Smooth muscle cell (in vitro differentiated cells): ENCODE results near the gene PDIA6. TPM values are rescaled to one million over a fixed set of nuclear protein-coding genes. Genes with fewer than 3 reads are reported as not detected.
A peak's percentile ranks its signal among the peaks of the same experiment; 100 is the strongest.

Experiments
- DNase-seq: peaks from one replicate; lab custom pipeline; 2025; ENCODE audit not compliant: unreplicated experiment; lab: John Stamatoyannopoulos, UW
- H2AFZ ChIP-seq: fragments of 200-600 bp; sonication (generic); 2 replicates; pipeline ENCODE4 v1.6.0; 2016; ENCODE audit warnings: antibody characterized with exemption, low read depth, mild to moderate bottlenecking
- H3F3A ChIP-seq: fragments of 200-600 bp; sonication (generic); 2 replicates; pipeline ENCODE4 v1.6.0; 2017; ENCODE audit warnings: antibody characterized with exemption, low read depth
- H3K27ac ChIP-seq: fragments of 200-600 bp; sonication (generic); 2 replicates; pipeline ENCODE4 v1.5.1; 2016; ENCODE audit warnings: low read depth, mild to moderate bottlenecking
- H3K27me3 ChIP-seq: fragments of 200-600 bp; sonication (generic); 2 replicates; pipeline ENCODE4 v1.6.1; 2016; ENCODE audit warnings: low read depth, mild to moderate bottlenecking
- H3K36me3 ChIP-seq: fragments of 200-600 bp; sonication (generic); 2 replicates; pipeline ENCODE4 v1.5.1; 2016; ENCODE audit warnings: low read depth
- H3K4me1 ChIP-seq: fragments of 200-600 bp; sonication (generic); 2 replicates; pipeline ENCODE4 v1.5.1; 2016; ENCODE audit warnings: low read depth
- H3K4me2 ChIP-seq: fragments of 200-600 bp; sonication (generic); 2 replicates; pipeline ENCODE4 v1.6.0; 2016; ENCODE audit warnings: mild to moderate bottlenecking
- H3K4me3 ChIP-seq: fragments of 200-600 bp; sonication (generic); 2 replicates; pipeline ENCODE4 v1.5.1; 2016; ENCODE audit warnings: mild to moderate bottlenecking
- H3K79me2 ChIP-seq: fragments of 200-600 bp; sonication (generic); 2 replicates; pipeline ENCODE4 v1.6.0; 2016; ENCODE audit warnings: low read depth, mild to moderate bottlenecking
- H3K9ac ChIP-seq: fragments of 200-600 bp; sonication (generic); 2 replicates; pipeline ENCODE4 v1.6.0; 2016; ENCODE audit warnings: low read depth
- H3K9me3 ChIP-seq: fragments of 200-600 bp; sonication (generic); replicated peaks from 2 replicates; pipeline ENCODE4 v1.5.1; 2016; ENCODE audit warnings: low read depth
- H4K20me1 ChIP-seq: fragments of 200-600 bp; sonication (generic); 2 replicates; pipeline ENCODE4 v1.6.0; 2016; ENCODE audit warnings: low read depth
- CTCF ChIP-seq: fragments of 200-600 bp; sonication (generic); IDR thresholded peaks from 2 replicates; pipeline ENCODE4 v1.5.1; 2017; ENCODE audit warnings: borderline replicate concordance, mild to moderate bottlenecking, antibody characterized with exemption; ENCODE audit not compliant: insufficient read depth, poor library complexity, severe bottlenecking
- WGBS: methylation state at CpG from one replicate; pipeline ENCODE4 v1.1.7; 2016; ENCODE audit warnings: low lambda C conversion rate; 5-methylcytosine and 5-hydroxymethylcytosine counted together
- polyA plus RNA-seq: library from polyadenylated mRNA; unstranded; fragments of >200 nt; fragmentation: Nextera tagmentation; extraction: Ambion mirVana; gene quantifications from 2 replicates; pipeline ENCODE4 v1.2.1, GENCODE V29; 2016
- total RNA-seq: library from RNA; depleted of rRNA; stranded (reverse); fragments of >200 nt; gene quantifications from 2 replicates; pipeline ENCODE4 v1.2.3, GENCODE V29; 2014

The PDIA6 gene
- total and polyA plus RNA-seq, 2 experiments from 2014 or later, result 360 to 671 TPM

GRCh38 chr2:10788855-10789254, 23.7 kb downstream of the PDIA6 start:
- no peaks in the 10 kb centered on the region for H3F3A ChIP-seq
- H3K4me3 ChIP-seq, result no peak overlapping the region
- WGBS, result 97% methylated on average over 8 of the region's 8 CpGs
- H3K36me3 ChIP-seq, result peaks cover 42% of the 10 kb centered on the region
- H2AFZ ChIP-seq, result no peak overlapping the region
- H3K4me1 ChIP-seq, result no peaks in the 10 kb centered on the region
- H4K20me1 ChIP-seq, result peaks cover 75% of the 10 kb centered on the region
- no peaks in the 10 kb centered on the region for H3K27me3 ChIP-seq
- H3K27ac ChIP-seq, result no peak overlapping the region
- TF ChIP-seq CTCF, result no peak
- H3K4me2 ChIP-seq, result no peak overlapping the region
- no peak overlapping the region for H3K9ac ChIP-seq
- H3K79me2 ChIP-seq, result peaks cover 9% of the 10 kb centered on the region
- H3K9me3 ChIP-seq, result no peaks in the 10 kb centered on the region
- DNase-seq, result no peak

GRCh38 chr2:10787176-10787968, 25.2 kb downstream of the PDIA6 start:
- H3K9ac ChIP-seq, result no peak overlapping the region
- no peak overlapping the region for H3K4me3 ChIP-seq
- H3K4me1 ChIP-seq, result no peaks in the 10 kb centered on the region
- no peaks in the 10 kb centered on the region for H3K9me3 ChIP-seq
- peaks cover 40% of the 10 kb centered on the region for H3K36me3 ChIP-seq
- H3K79me2 ChIP-seq, result peaks cover 5% of the 10 kb centered on the region
- WGBS, result 97% methylated on average over 20 of the region's 20 CpGs
- TF ChIP-seq CTCF, result peak; percentile 12
- DNase-seq, result no peak
- peaks cover 72% of the 10 kb centered on the region for H4K20me1 ChIP-seq
- no peak overlapping the region for H3K4me2 ChIP-seq
- no peaks in the 10 kb centered on the region for H3F3A ChIP-seq
- no peaks in the 10 kb centered on the region for H3K27me3 ChIP-seq
- no peak overlapping the region for H3K27ac ChIP-seq
- no peak overlapping the region for H2AFZ ChIP-seq

GRCh38 chr2:10786240-10786982, 26.2 kb downstream of the PDIA6 start:
- Histone ChIP-seq H3F3A (no peaks in the 10 kb centered on the region), H3K9ac (no peak overlapping the region), H3K4me2 (no peak overlapping the region), H3K27ac (no peak overlapping the region), H3K79me2 (peaks cover 5% of the 10 kb centered on the region), H3K4me1 (no peaks in the 10 kb centered on the region), H2AFZ (no peak overlapping the region), H4K20me1 (peaks cover 70% of the 10 kb centered on the region), H3K27me3 (no peaks in the 10 kb centered on the region), H3K4me3 (no peak overlapping the region), H3K9me3 (no peaks in the 10 kb centered on the region), H3K36me3 (peaks cover 35% of the 10 kb centered on the region)
- no peak for DNase-seq
- over 99% methylated on average over 12 of the region's 12 CpGs for WGBS
- TF ChIP-seq CTCF, result no peak
